ENCODE measurements around the gene DAPK3. TPM values are rescaled to one million over a fixed set of nuclear protein-coding genes. Genes with fewer than 3 reads are reported as not detected.

DAPK3 gene
- total and polyA plus RNA-seq, 8 donors, result 35.6 to 70.7 (median 44.1) TPM

DNA sequence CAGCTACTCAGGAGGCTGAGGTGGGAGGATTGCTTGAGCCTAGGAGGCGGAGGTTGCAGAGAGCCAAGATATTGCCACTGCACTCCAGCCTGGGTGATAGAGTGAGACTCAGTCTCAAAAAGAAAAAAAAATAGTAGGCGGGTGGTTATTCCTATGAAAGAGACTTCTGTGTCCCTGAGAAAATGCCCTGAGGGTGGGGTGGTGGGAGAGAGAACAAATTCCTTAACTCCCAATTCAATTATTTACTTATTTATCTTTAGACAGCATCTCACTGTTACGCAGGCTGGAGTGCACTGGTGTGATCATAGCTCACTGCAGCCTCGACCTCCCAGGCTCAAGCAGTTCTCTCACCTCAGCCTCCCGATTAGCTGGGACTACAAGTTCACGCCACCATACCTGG lies 24.7 kb upstream of the DAPK3 start:
- intact Hi-C loops (cut with DNase I), result no loop called here
- Histone ChIP-seq H3K4me1 (no peaks in the 10 kb centered on the region), H3K36me3 (no peaks in the 10 kb centered on the region), H3K4me3 (no peak overlapping the region), H3K27me3 (no peaks in the 10 kb centered on the region), H3K27ac (no peak overlapping the region), H3K9me3 (no peaks in the 10 kb centered on the region)
- no peak for DNase-seq
- ATAC-seq, result no peak
- TF ChIP-seq, protein P1, sequence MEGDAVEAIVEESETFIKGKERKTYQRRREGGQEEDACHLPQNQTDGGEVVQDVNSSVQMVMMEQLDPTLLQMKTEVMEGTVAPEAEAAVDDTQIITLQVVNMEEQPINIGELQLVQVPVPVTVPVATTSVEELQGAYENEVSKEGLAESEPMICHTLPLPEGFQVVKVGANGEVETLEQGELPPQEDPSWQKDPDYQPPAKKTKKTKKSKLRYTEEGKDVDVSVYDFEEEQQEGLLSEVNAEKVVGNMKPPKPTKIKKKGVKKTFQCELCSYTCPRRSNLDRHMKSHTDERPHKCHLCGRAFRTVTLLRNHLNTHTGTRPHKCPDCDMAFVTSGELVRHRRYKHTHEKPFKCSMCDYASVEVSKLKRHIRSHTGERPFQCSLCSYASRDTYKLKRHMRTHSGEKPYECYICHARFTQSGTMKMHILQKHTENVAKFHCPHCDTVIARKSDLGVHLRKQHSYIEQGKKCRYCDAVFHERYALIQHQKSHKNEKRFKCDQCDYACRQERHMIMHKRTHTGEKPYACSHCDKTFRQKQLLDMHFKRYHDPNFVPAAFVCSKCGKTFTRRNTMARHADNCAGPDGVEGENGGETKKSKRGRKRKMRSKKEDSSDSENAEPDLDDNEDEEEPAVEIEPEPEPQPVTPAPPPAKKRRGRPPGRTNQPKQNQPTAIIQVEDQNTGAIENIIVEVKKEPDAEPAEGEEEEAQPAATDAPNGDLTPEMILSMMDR (IDR thresholded peaks at IDR 0.05), result no peak

- peaks cover 14 to 26% of the 10 kb centered on the region in 2 donors for H3K4me1 ChIP-seq
- intact Hi-C loops (cut with DNase I), result no loop called here
- H3K27me3 ChIP-seq, result no peaks in the 10 kb centered on the region
- ATAC-seq (no peak), DNase-seq (no peak)
- no peak overlapping the region for H3K27ac ChIP-seq
- no peaks in the 10 kb centered on the region for H3K36me3 ChIP-seq
- H3K9me3 ChIP-seq, result no peaks in the 10 kb centered on the region
- TF ChIP-seq, protein P1 (IDR thresholded peaks at IDR 0.05), result no peak
- H3K4me3 ChIP-seq, result no peak overlapping the region
Observed at GRCh38 chr19:3990815-3991117, 19.9 kb upstream of the DAPK3 start.

DNA sequence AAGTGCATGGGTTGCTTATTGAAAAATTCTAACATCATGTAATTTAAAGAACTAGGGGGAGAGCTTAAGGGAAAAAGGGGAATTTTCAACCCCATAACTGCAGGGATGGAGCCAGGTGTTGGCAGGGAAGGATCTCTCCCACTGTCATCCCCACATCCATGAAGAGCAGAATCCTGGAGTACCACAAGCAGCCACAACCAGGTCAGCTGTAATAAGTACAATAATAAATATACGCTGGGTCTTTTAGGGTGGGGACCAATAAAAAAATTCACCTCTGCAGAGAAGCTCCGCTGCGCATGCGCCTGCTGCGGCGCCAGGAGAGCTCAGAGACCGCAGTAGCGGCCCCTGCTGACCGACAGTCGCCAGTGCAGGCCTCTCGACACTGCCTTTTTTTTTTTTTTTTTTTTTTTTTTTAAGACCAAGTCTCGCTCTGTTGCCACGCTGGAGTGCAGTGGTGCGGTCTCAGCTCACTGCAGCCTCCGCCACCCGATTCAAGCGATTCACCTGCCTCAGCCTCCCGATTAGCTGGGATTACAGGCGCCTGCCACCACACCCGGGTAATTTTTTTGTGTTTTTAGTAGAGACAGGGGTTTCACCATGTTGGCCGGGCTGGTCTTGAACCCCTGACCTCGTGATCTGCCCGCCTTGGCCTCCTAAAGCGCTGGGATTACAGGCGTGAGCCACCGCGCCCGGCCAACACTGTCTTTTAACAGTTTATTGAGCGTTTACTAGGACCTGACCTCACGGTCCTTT lies 16.9 kb upstream of the DAPK3 start:
- ATAC-seq (peak; percentile 63), DNase-seq (peak in 3 of 4 donors; percentile 90 to 96 (median 93))
- Histone ChIP-seq H3K4me3 (peak overlapping the region in 1 of 2 donors; percentile 94), H3K4me1 (peaks cover 20 to 47% of the 10 kb centered on the region in 2 donors), H3K27ac (no peak overlapping the region), H3K27me3 (no peaks in the 10 kb centered on the region), H3K36me3 (peaks cover 0 to 16% of the 10 kb centered on the region in 2 donors), H3K9me3 (no peaks in the 10 kb centered on the region)
- intact Hi-C loops (cut with DNase I), result no loop called here
- TF ChIP-seq, protein P1 (IDR thresholded peaks at IDR 0.05), result peak; percentile 85 to 96

GRCh38 chr19:3986260-3987041 lies 15.6 kb upstream of the DAPK3 start:
- Histone ChIP-seq H3K27me3 (no peaks in the 10 kb centered on the region), H3K27ac (peak overlapping the region; percentile 62 to 96), H3K36me3 (peaks cover 5 to 29% of the 10 kb centered on the region in 2 donors), H3K4me1 (peaks cover 20 to 61% of the 10 kb centered on the region in 2 donors), H3K9me3 (no peaks in the 10 kb centered on the region), H3K4me3 (peak overlapping the region; percentile 79 to 94)
- TF ChIP-seq, protein P1 (IDR thresholded peaks at IDR 0.05), result peak; percentile 38 to 47
- intact Hi-C loops (cut with DNase I), result no loop called here
- peak; percentile 63 for ATAC-seq
- peak in 1 of 4 donors; percentile 72 for DNase-seq

GRCh38 chr19:3985643-3986259 lies 14.9 kb upstream of the DAPK3 start:
- DNase-seq (no peak), ATAC-seq (no peak)
- Histone ChIP-seq H3K4me1 (peaks cover 20 to 68% of the 10 kb centered on the region in 2 donors), H3K9me3 (no peaks in the 10 kb centered on the region), H3K27me3 (no peaks in the 10 kb centered on the region), H3K27ac (peak overlapping the region; percentile 62 to 96), H3K36me3 (peaks cover 11 to 36% of the 10 kb centered on the region in 2 donors), H3K4me3 (peak overlapping the region; percentile 79 to 94)
- intact Hi-C loops (cut with DNase I), result no loop called here
- TF ChIP-seq, protein P1 (IDR thresholded peaks at IDR 0.05), result no peak
